Measurements from ENCODE around the gene E2F4.

DNA sequence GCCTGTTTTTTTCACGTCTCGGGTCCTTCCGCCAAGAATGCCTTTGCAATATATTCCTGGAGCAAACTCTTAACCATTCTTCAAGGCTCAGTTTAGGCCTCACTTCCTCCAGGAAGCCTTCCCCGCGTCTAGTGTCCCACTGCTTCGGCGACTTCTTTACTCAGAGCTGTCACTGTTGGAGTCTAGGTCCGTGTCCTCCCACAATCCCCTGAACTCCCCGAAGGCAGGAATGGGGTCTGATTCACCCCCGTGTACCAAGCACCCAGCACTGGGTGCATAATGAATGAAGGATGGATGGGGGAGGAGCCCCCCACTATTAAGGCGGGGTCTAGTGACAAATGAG, 8.7 kb upstream of the E2F4 start:
- TF ChIP-seq EZH2 (IDR thresholded peaks at IDR 0.05) (no peak), RAD21 (IDR thresholded peaks at IDR 0.05; ENCODE audit: low read depth) (no peak), CEBPB (IDR thresholded peaks at IDR 0.05; ENCODE audit: low read depth) (no peak), POLR2A (IDR thresholded peaks at IDR 0.05; ENCODE audit: borderline replicate concordance, extremely low read depth, insufficient read depth, insufficient read length) (no peak), SIN3A (IDR thresholded peaks at IDR 0.05; ENCODE audit: low read depth) (no peak), EZH2phosphoT487 (IDR thresholded peaks at IDR 0.05; ENCODE audit: borderline replicate concordance) (no peak), TCF7L2 (IDR thresholded peaks at IDR 0.05; ENCODE audit: borderline replicate concordance, extremely low read depth, insufficient read depth, insufficient read length) (no peak), ZNF274 (IDR thresholded peaks at IDR 0.05; ENCODE audit: low read depth, low read length) (no peak), ZFX (IDR thresholded peaks at IDR 0.05) (peak; percentile 37; the same call in 1 of the 2 replicates)
- TF ChIP-seq, protein P1, sequence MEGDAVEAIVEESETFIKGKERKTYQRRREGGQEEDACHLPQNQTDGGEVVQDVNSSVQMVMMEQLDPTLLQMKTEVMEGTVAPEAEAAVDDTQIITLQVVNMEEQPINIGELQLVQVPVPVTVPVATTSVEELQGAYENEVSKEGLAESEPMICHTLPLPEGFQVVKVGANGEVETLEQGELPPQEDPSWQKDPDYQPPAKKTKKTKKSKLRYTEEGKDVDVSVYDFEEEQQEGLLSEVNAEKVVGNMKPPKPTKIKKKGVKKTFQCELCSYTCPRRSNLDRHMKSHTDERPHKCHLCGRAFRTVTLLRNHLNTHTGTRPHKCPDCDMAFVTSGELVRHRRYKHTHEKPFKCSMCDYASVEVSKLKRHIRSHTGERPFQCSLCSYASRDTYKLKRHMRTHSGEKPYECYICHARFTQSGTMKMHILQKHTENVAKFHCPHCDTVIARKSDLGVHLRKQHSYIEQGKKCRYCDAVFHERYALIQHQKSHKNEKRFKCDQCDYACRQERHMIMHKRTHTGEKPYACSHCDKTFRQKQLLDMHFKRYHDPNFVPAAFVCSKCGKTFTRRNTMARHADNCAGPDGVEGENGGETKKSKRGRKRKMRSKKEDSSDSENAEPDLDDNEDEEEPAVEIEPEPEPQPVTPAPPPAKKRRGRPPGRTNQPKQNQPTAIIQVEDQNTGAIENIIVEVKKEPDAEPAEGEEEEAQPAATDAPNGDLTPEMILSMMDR (IDR thresholded peaks at IDR 0.05 in 2 of 3, conservative IDR thresholded peaks at IDR 0.05 in 1 of 3; ENCODE audit: borderline replicate concordance in 1 of 3, insufficient read depth in 1 of 3, low read depth in 2 of 3, low read length in 2 of 3) = no peak
- TF ChIP-seq, protein P2, sequence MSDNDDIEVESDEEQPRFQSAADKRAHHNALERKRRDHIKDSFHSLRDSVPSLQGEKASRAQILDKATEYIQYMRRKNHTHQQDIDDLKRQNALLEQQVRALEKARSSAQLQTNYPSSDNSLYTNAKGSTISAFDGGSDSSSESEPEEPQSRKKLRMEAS (IDR thresholded peaks at IDR 0.05) = no peak
- TF ChIP-seq, protein P3, sequence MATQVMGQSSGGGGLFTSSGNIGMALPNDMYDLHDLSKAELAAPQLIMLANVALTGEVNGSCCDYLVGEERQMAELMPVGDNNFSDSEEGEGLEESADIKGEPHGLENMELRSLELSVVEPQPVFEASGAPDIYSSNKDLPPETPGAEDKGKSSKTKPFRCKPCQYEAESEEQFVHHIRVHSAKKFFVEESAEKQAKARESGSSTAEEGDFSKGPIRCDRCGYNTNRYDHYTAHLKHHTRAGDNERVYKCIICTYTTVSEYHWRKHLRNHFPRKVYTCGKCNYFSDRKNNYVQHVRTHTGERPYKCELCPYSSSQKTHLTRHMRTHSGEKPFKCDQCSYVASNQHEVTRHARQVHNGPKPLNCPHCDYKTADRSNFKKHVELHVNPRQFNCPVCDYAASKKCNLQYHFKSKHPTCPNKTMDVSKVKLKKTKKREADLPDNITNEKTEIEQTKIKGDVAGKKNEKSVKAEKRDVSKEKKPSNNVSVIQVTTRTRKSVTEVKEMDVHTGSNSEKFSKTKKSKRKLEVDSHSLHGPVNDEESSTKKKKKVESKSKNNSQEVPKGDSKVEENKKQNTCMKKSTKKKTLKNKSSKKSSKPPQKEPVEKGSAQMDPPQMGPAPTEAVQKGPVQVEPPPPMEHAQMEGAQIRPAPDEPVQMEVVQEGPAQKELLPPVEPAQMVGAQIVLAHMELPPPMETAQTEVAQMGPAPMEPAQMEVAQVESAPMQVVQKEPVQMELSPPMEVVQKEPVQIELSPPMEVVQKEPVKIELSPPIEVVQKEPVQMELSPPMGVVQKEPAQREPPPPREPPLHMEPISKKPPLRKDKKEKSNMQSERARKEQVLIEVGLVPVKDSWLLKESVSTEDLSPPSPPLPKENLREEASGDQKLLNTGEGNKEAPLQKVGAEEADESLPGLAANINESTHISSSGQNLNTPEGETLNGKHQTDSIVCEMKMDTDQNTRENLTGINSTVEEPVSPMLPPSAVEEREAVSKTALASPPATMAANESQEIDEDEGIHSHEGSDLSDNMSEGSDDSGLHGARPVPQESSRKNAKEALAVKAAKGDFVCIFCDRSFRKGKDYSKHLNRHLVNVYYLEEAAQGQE (IDR thresholded peaks at IDR 0.05; ENCODE audit: low read depth) = no peak
- TF ChIP-seq, protein P4, sequence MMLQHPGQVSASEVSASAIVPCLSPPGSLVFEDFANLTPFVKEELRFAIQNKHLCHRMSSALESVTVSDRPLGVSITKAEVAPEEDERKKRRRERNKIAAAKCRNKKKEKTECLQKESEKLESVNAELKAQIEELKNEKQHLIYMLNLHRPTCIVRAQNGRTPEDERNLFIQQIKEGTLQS (IDR thresholded peaks at IDR 0.05) = no peak

Measured in HCT116 (cell line).